MCF 10A (cell line): ENCODE data around the gene SNAP23. TPM values are rescaled to one million over a fixed set of nuclear protein-coding genes. Genes with fewer than 3 reads are reported as not detected.

ENCODE experiments used
- BruUV-seq: library from RNA; stranded (reverse); fragments of 400-500 nt; replicated peaks from 2 replicates; lab custom pipeline; 2021; lab: Mats Ljungman, UMichigan
- CTCF ChIA-PET: fragments of 300-600 bp; sonication (Branson Sonifier 250); formaldehyde crosslinking; extraction: SDS; loops from one replicate; lab custom pipeline; 2021; ENCODE audit warnings: antibody characterized with exemption, inconsistent platforms; lab: Yijun Ruan, JAX
- POLR2A ChIA-PET: fragments of 300-600, 350-650 bp; sonication (Branson Sonifier 250); formaldehyde crosslinking; extraction: SDS; loops from one replicate; lab custom pipeline; 2020; ENCODE audit warnings: antibody characterized with exemption, inconsistent platforms; lab: Yijun Ruan, JAX
- DNase-seq: peaks from one replicate; pipeline ENCODE4 v3.0.0-alpha.2; 2018; ENCODE audit not compliant: unreplicated experiment
- H3K27ac Mint-ChIP-seq: one replicate; pipeline ENCODE4 v1.8.0; 2022; ENCODE audit warnings: mild to moderate bottlenecking, low read depth, mixed read lengths; ENCODE audit not compliant: unreplicated experiment
- H3K27me3 Mint-ChIP-seq: one replicate; pipeline ENCODE4 v1.8.0; 2022; ENCODE audit warnings: mixed read lengths; ENCODE audit not compliant: insufficient read depth, unreplicated experiment
- H3K36me3 Mint-ChIP-seq: one replicate; pipeline ENCODE4 v1.8.0; 2022; ENCODE audit warnings: mild to moderate bottlenecking, moderate library complexity, mixed read lengths; ENCODE audit not compliant: insufficient read depth, unreplicated experiment
- H3K4me1 Mint-ChIP-seq: one replicate; pipeline ENCODE4 v1.8.0; 2022; ENCODE audit warnings: mixed read lengths; ENCODE audit not compliant: insufficient read depth, unreplicated experiment
- H3K4me3 Mint-ChIP-seq: one replicate; pipeline ENCODE4 v1.8.0; 2022; ENCODE audit warnings: mild to moderate bottlenecking, moderate library complexity, mixed read lengths; ENCODE audit not compliant: unreplicated experiment
- H3K9me3 Mint-ChIP-seq: one replicate; pipeline ENCODE4 v1.8.0; 2022; ENCODE audit warnings: mixed read lengths; ENCODE audit not compliant: unreplicated experiment
- intact Hi-C: fragments of 100-400 bp; cut with micrococcal nuclease; formaldehyde crosslinking; loops from 2 replicates; pipeline ENCODE4 v1.14.1; 2022
- total RNA-seq: library from RNA; stranded (reverse); gene quantifications from 2 replicates; pipeline ENCODE4 v1.2.3, GENCODE V29; 2022
- TF ChIP-seq, protein P1 (sequence below): fragments of 200-600 bp; IDR thresholded peaks from one replicate; pipeline ENCODE4 v1.8.0; 2022; ENCODE audit warnings: antibody characterized with exemption, mild to moderate bottlenecking; ENCODE audit not compliant: unreplicated experiment

The SNAP23 gene
- total RNA-seq, 1 experiment from 2014 or later: 47.4 TPM

GRCh38 chr15:42465520-42466259 lies 29.7 kb upstream of the SNAP23 start:
- TF ChIP-seq, protein P1, sequence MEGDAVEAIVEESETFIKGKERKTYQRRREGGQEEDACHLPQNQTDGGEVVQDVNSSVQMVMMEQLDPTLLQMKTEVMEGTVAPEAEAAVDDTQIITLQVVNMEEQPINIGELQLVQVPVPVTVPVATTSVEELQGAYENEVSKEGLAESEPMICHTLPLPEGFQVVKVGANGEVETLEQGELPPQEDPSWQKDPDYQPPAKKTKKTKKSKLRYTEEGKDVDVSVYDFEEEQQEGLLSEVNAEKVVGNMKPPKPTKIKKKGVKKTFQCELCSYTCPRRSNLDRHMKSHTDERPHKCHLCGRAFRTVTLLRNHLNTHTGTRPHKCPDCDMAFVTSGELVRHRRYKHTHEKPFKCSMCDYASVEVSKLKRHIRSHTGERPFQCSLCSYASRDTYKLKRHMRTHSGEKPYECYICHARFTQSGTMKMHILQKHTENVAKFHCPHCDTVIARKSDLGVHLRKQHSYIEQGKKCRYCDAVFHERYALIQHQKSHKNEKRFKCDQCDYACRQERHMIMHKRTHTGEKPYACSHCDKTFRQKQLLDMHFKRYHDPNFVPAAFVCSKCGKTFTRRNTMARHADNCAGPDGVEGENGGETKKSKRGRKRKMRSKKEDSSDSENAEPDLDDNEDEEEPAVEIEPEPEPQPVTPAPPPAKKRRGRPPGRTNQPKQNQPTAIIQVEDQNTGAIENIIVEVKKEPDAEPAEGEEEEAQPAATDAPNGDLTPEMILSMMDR: no peak
- no peak overlapping the region for H3K4me3 Mint-ChIP-seq

GRCh38 chr15:42471002-42471401 lies 24.4 kb upstream of the SNAP23 start:
- intact Hi-C loops: loop anchor here (5.0 kb wide), 2 partner anchors 339 to 389 kb away; no protein-coding TSS in a partner anchor
- POLR2A ChIA-PET: interaction anchor here (0.7 kb wide), 1 partner anchor 20 kb away, joined by 4 read pairs; the partner anchor contains the start of gene ZNF106
- Mint-ChIP-seq H3K36me3 (peaks cover 31% of the 10 kb centered on the region), H3K4me3 (no peak overlapping the region), H3K4me1 (peaks cover 6% of the 10 kb centered on the region), H3K27me3 (no peaks in the 10 kb centered on the region), H3K27ac (peak overlapping the region; percentile 75), H3K9me3 (no peaks in the 10 kb centered on the region)
- no TSS peak for BruUV-seq
- CTCF ChIA-PET: interaction anchor here (0.5 to 1.3 kb wide), 3 partner anchors 12 to 672 kb away, joined by 3 to 7 read pairs (median 3); no protein-coding TSS in a partner anchor
- no peak for DNase-seq
- TF ChIP-seq, protein P1: no peak

More at GRCh38 chr15:42465520-42466259, 29.7 kb upstream of the SNAP23 start:
- H3K36me3 Mint-ChIP-seq: peaks cover 49% of the 10 kb centered on the region
- BruUV-seq: no TSS peak
- intact Hi-C loops: no loop called here
- ChIA-PET POLR2A (no interaction called here), CTCF (interaction anchor here (0.6 to 0.8 kb wide), 2 partner anchors 184 to 327 kb away, joined by 3 to 4 read pairs; no protein-coding TSS in a partner anchor)
- H3K27me3 Mint-ChIP-seq: no peaks in the 10 kb centered on the region
- H3K9me3 Mint-ChIP-seq: no peaks in the 10 kb centered on the region
- no peaks in the 10 kb centered on the region for H3K4me1 Mint-ChIP-seq
- no peak for DNase-seq
- H3K27ac Mint-ChIP-seq: no peak overlapping the region

- Mint-ChIP-seq H3K4me1 (peaks cover 6% of the 10 kb centered on the region), H3K36me3 (peaks cover 13% of the 10 kb centered on the region), H3K27me3 (no peaks in the 10 kb centered on the region), H3K27ac (no peak overlapping the region), H3K4me3 (no peak overlapping the region), H3K9me3 (no peaks in the 10 kb centered on the region)
- CTCF ChIA-PET: no interaction called here
- intact Hi-C loops: loop anchor here (5.0 kb wide), 2 partner anchors 343 to 393 kb away; no protein-coding TSS in a partner anchor
- DNase-seq: no peak
- BruUV-seq: no TSS peak
- POLR2A ChIA-PET: interaction anchor here (3.7 kb wide), 1 partner anchor 16 kb away, joined by 20 read pairs; the partner anchor contains the start of gene ZNF106
- TF ChIP-seq, protein P1: no peak
Observed at GRCh38 chr15:42474827-42475226, 20.6 kb upstream of the SNAP23 start.

GRCh38 chr15:42482701-42483100 lies 12.7 kb upstream of the SNAP23 start:
- Mint-ChIP-seq H3K27me3 (no peaks in the 10 kb centered on the region), H3K9me3 (no peaks in the 10 kb centered on the region), H3K36me3 (peaks cover 10% of the 10 kb centered on the region), H3K4me3 (no peak overlapping the region), H3K27ac (peak overlapping the region; percentile 61), H3K4me1 (no peaks in the 10 kb centered on the region)
- intact Hi-C loops: no loop called here
- DNase-seq: no peak
- BruUV-seq: no TSS peak
- POLR2A ChIA-PET: interaction anchor here (0.6 to 1.5 kb wide), 2 partner anchors 8 to 18 kb away, joined by 3 to 7 read pairs; partner anchors contain the start of gene ZNF106
- TF ChIP-seq, protein P1: no peak
- CTCF ChIA-PET: interaction anchor here (1.6 kb wide), 1 partner anchor 11 kb away, joined by 7 read pairs; no protein-coding TSS in a partner anchor
